Activated CD8-positive, alpha-beta T cell treated with anti-CD3 and anti-CD28 coated beads for 36 hours (primary cell): ENCODE measurements around the gene SLC6A2. TPM values are rescaled to one million over a fixed set of nuclear protein-coding genes. Genes with fewer than 3 reads are reported as not detected.

Experiments
- ATAC-seq: fragments of 200-7000 bp; cut with Tn5 transposase; one replicate; pipeline ENCODE4 v1.10.0; 2021; ENCODE audit warnings: mild to moderate bottlenecking, moderate library complexity
- CTCF ChIA-PET: fragments of 350-600 bp; sonication (Branson Sonifier 250); formaldehyde crosslinking; loops from one replicate; lab custom pipeline; 2021; ENCODE audit warnings: antibody characterized with exemption; lab: Charles Lee
- POLR2A ChIA-PET: fragments of 350-600 bp; sonication (Branson Sonifier 250); formaldehyde crosslinking; loops from one replicate; lab custom pipeline; 2021; ENCODE audit warnings: antibody characterized with exemption; lab: Charles Lee
- DNase-seq: peaks from one replicate; pipeline ENCODE4 v3.0.0-alpha.2; 2020
- H3K27ac Mint-ChIP-seq: one replicate; pipeline ENCODE4 v1.8.0; 2021; ENCODE audit warnings: mild to moderate bottlenecking, mixed read lengths
- H3K27me3 Mint-ChIP-seq: one replicate; pipeline ENCODE4 v1.8.0; 2021; ENCODE audit warnings: mixed read lengths
- H3K36me3 Mint-ChIP-seq: one replicate; pipeline ENCODE4 v1.8.0; 2021; ENCODE audit warnings: low read depth, mixed read lengths
- H3K4me1 Mint-ChIP-seq: one replicate; pipeline ENCODE4 v1.8.0; 2021; ENCODE audit warnings: low read depth, mixed read lengths
- H3K4me3 Mint-ChIP-seq: one replicate; pipeline ENCODE4 v1.8.0; 2021; ENCODE audit warnings: mild to moderate bottlenecking, moderate library complexity, mixed read lengths
- H3K9me3 Mint-ChIP-seq: one replicate; pipeline ENCODE4 v1.8.0; 2021; ENCODE audit warnings: mixed read lengths
- intact Hi-C: fragments of 100-400 bp; cut with micrococcal nuclease; formaldehyde crosslinking; loops from one replicate; pipeline ENCODE4 v1.10.0; 2022
- total RNA-seq, 2 experiments: library from RNA; stranded (reverse); gene quantifications; one replicate each; pipeline ENCODE4 v1.2.3, GENCODE V29; 2021
- TF ChIP-seq, protein P1 (sequence below): fragments of 200-600 bp; IDR thresholded peaks from one replicate; pipeline ENCODE4 v1.8.0; 2022; ENCODE audit warnings: antibody characterized with exemption, mild to moderate bottlenecking

Gene SLC6A2
- total RNA-seq, 2 experiments from 2014 or later, result not detected

DNA sequence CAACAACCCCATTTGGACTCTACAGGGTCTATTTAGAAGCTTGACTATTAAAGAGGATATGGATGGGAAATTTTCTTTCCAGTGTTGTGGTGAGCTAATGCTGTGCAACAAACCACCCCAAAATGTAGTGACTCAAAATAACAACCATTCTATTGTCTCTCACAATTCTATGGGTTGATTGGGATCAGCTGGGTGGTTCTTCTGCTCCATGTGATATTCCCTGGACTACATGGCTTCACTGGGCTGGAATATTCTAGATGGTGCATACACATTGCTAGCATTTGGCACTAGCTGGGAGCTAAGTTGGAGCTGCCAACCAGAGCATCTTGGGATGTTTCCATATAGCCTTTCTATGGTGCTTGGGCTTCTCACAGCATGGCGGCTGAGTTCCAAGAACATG is 30.2 kb downstream of the SLC6A2 start:
- Mint-ChIP-seq H3K4me3 (no peak overlapping the region), H3K9me3 (no peaks in the 10 kb centered on the region), H3K36me3 (no peaks in the 10 kb centered on the region), H3K4me1 (no peaks in the 10 kb centered on the region), H3K27me3 (peaks cover 2% of the 10 kb centered on the region), H3K27ac (no peak overlapping the region)
- intact Hi-C loops, result no loop called here
- TF ChIP-seq, protein P1, sequence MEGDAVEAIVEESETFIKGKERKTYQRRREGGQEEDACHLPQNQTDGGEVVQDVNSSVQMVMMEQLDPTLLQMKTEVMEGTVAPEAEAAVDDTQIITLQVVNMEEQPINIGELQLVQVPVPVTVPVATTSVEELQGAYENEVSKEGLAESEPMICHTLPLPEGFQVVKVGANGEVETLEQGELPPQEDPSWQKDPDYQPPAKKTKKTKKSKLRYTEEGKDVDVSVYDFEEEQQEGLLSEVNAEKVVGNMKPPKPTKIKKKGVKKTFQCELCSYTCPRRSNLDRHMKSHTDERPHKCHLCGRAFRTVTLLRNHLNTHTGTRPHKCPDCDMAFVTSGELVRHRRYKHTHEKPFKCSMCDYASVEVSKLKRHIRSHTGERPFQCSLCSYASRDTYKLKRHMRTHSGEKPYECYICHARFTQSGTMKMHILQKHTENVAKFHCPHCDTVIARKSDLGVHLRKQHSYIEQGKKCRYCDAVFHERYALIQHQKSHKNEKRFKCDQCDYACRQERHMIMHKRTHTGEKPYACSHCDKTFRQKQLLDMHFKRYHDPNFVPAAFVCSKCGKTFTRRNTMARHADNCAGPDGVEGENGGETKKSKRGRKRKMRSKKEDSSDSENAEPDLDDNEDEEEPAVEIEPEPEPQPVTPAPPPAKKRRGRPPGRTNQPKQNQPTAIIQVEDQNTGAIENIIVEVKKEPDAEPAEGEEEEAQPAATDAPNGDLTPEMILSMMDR, result no peak
- no peak for ATAC-seq
- CTCF ChIA-PET, result no interaction called here
- DNase-seq, result no peak
- POLR2A ChIA-PET, result no interaction called here

DNA sequence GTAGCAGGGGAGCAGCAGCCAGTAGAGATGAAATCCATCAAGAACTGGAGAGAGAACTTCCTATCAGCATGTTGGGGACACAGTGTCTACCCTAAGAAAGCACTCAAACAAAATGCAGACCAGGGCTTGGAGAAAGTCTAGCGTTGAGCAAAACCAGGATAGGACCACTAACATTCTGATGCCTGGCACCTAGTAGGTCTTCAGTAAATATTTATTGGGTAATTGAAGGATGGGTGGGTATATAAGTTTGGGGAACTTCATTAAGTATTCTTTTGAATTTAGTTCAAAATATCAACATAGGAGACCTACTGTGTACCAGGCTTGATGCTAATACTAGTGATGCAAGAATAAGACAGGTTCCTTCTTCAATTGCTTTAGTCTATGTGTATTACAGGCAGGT is 30.9 kb downstream of the SLC6A2 start:
- Mint-ChIP-seq H3K4me1 (no peaks in the 10 kb centered on the region), H3K4me3 (no peak overlapping the region), H3K27ac (no peak overlapping the region), H3K27me3 (peaks cover 2% of the 10 kb centered on the region), H3K36me3 (no peaks in the 10 kb centered on the region), H3K9me3 (no peaks in the 10 kb centered on the region)
- no peak for ATAC-seq
- no peak for DNase-seq
- POLR2A ChIA-PET, result no interaction called here
- CTCF ChIA-PET, result no interaction called here
- intact Hi-C loops, result no loop called here
- TF ChIP-seq, protein P1, result no peak

DNA sequence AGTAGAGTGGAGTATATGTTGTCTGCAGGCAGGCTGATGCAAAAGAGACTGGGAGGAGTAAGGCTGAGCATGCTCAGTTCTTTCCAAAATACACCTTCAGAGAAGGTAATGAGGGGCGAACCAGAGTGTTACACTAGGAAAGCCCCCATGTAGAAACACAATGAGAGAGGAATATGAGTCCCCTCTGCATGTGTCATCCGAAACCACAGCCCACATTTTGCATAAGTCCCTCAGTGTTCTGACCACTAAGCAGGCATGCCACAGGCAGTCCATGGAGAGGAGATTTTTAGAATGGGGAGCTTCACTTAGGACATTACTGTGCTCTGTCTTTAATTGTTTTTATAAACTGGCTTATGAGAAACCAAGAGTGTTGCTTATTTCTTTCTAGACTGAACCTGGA is 32.0 kb downstream of the SLC6A2 start:
- no peak for ATAC-seq
- CTCF ChIA-PET, result no interaction called here
- H3K36me3 Mint-ChIP-seq, result no peaks in the 10 kb centered on the region

DNA sequence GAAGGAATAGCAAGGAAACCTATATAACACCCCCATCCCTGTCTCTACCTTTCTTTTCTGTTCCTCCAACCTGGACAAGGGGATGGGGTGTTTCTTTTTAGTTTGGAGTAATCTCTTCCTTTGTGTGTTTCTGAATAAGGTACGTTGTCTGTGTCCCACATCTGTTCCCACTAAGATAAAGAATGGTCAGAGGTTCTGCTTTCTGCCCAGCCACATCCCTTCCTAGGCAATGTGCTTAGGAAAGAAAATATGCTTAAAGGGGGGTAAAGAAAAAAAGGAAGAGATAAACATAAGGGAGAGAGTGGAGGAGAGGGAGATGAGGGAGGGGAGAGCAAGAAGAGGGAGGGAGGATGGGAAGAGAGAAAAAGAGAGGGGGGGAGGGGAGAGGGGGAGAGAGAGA is 35.1 kb downstream of the SLC6A2 start:
- Mint-ChIP-seq H3K4me1 (no peaks in the 10 kb centered on the region), H3K27me3 (peaks cover 2% of the 10 kb centered on the region), H3K9me3 (no peaks in the 10 kb centered on the region), H3K27ac (no peak overlapping the region), H3K36me3 (no peaks in the 10 kb centered on the region), H3K4me3 (no peak overlapping the region)
- no peak for ATAC-seq
- TF ChIP-seq, protein P1, result no peak
- intact Hi-C loops, result no loop called here
- ChIA-PET POLR2A (no interaction called here), CTCF (no interaction called here)
- DNase-seq, result no peak

More for the DNA sequence above, 32.0 kb downstream of the SLC6A2 start:
- intact Hi-C loops, result no loop called here
- POLR2A ChIA-PET, result no interaction called here
- DNase-seq, result no peak
- Mint-ChIP-seq H3K27ac (no peak overlapping the region), H3K9me3 (no peaks in the 10 kb centered on the region), H3K4me1 (no peaks in the 10 kb centered on the region), H3K27me3 (peaks cover 2% of the 10 kb centered on the region), H3K4me3 (no peak overlapping the region)
- TF ChIP-seq, protein P1, result no peak

DNA sequence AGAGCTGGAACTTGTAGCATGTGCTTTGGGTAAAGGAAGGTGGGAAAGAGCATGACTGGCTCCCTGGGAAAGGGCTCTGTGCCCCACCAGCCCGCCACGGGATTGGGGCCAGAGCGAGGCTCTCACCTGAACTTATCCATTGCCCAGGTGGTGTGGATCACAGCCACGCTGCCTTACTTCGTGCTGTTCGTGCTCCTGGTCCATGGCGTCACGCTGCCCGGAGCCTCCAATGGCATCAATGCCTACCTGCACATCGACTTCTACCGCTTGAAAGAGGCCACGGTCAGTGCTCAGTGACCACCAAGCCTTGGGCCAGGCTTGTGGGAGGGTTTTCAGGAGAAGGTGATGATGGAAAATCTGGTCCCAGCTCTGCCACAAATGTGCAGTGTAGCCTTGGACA is 36.0 kb downstream of the SLC6A2 start:
- no peak for DNase-seq
- ATAC-seq, result no peak
- CTCF ChIA-PET, result interaction anchor here (0.9 kb wide), 1 partner anchor 227 kb away, joined by 3 read pairs; no protein-coding TSS in a partner anchor
- no peak overlapping the region for H3K27ac Mint-ChIP-seq
- no peaks in the 10 kb centered on the region for H3K36me3 Mint-ChIP-seq
- TF ChIP-seq, protein P1, result no peak
- no peaks in the 10 kb centered on the region for H3K9me3 Mint-ChIP-seq
- peaks cover 2% of the 10 kb centered on the region for H3K27me3 Mint-ChIP-seq
- no peaks in the 10 kb centered on the region for H3K4me1 Mint-ChIP-seq
- intact Hi-C loops, result no loop called here
- no peak overlapping the region for H3K4me3 Mint-ChIP-seq
- POLR2A ChIA-PET, result no interaction called here
